KMS-11 (cell line): ENCODE data around the gene TWIST2.

Experiments used
- H2AFZ ChIP-seq: fragments of 200-600 bp; sonication (generic); 2 replicates; pipeline ENCODE4 v1.6.1; 2016; ENCODE audit warnings: antibody characterized with exemption, mixed run types, low read depth
- H3K27ac ChIP-seq: fragments of 200-600 bp; sonication (generic); 2 replicates; pipeline ENCODE4 v1.6.1; 2016; ENCODE audit warnings: mild to moderate bottlenecking, mixed run types
- H3K27me3 ChIP-seq: fragments of 200-600 bp; sonication (generic); 2 replicates; pipeline ENCODE4 v1.6.1; 2017; ENCODE audit warnings: mild to moderate bottlenecking, low read depth, mixed run types, moderate library complexity; ENCODE audit not compliant: insufficient read depth
- H3K36me3 ChIP-seq: fragments of 200-600 bp; sonication (generic); 2 replicates; pipeline ENCODE4 v1.6.1; 2017; ENCODE audit warnings: mild to moderate bottlenecking, mixed run types; ENCODE audit not compliant: insufficient read depth
- H3K4me1 ChIP-seq: fragments of 200-600 bp; sonication (generic); 2 replicates; pipeline ENCODE4 v1.6.1; 2016; ENCODE audit warnings: mild to moderate bottlenecking, low read depth, mixed run types; ENCODE audit not compliant: poor library complexity, severe bottlenecking
- H3K4me2 ChIP-seq: fragments of 200-600 bp; sonication (generic); 2 replicates; pipeline ENCODE4 v1.7.0; 2016; ENCODE audit warnings: mild to moderate bottlenecking, mixed run types
- H3K4me3 ChIP-seq: fragments of 200-600 bp; sonication (generic); IDR thresholded peaks from 2 replicates; pipeline ENCODE4 v1.6.1; 2017; ENCODE audit warnings: low read depth, low read length, mixed read lengths; ENCODE audit not compliant: insufficient read depth
- H3K79me2 ChIP-seq: fragments of 200-600 bp; sonication (generic); 2 replicates; pipeline ENCODE4 v1.6.1; 2016; ENCODE audit warnings: low read depth, mixed run types; ENCODE audit not compliant: insufficient read depth
- H3K9ac ChIP-seq: fragments of 200-600 bp; sonication (generic); 2 replicates; pipeline ENCODE4 v1.6.1; 2016; ENCODE audit warnings: mild to moderate bottlenecking, mixed run types
- H4K20me1 ChIP-seq: fragments of 200-600 bp; sonication (generic); 2 replicates; pipeline ENCODE4 v1.6.1; 2016; ENCODE audit warnings: mild to moderate bottlenecking, mixed run types; ENCODE audit not compliant: insufficient read depth
- TF ChIP-seq, protein P1 (sequence below): fragments of 200-600 bp; sonication (generic); conservative IDR thresholded peaks from 2 replicates; pipeline ENCODE4 v1.6.1; 2017; ENCODE audit warnings: low read depth, mild to moderate bottlenecking, antibody characterized with exemption, low read length, moderate library complexity, mixed read lengths

Gene TWIST2

DNA sequence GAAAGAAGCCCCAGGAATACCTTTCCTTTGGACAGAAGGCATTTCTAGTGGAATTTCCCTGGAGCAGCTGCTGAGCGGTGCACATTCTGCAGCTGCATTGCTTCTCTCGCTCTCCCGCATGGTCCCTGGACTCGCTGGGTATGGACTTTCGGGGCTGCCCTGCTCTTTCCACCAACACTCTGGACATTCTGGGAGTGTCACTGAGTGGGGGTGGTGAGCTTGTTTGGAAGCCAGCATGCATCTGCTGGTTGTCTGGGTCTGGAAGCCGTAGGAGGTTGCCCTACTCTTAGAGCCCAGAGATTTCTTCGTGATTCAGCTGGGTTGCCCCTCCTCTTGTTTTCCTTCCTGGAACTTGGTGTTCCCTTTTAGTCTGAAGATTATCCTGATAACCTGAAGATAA lies 52.6 kb downstream of the TWIST2 start:
- TF ChIP-seq, protein P1, sequence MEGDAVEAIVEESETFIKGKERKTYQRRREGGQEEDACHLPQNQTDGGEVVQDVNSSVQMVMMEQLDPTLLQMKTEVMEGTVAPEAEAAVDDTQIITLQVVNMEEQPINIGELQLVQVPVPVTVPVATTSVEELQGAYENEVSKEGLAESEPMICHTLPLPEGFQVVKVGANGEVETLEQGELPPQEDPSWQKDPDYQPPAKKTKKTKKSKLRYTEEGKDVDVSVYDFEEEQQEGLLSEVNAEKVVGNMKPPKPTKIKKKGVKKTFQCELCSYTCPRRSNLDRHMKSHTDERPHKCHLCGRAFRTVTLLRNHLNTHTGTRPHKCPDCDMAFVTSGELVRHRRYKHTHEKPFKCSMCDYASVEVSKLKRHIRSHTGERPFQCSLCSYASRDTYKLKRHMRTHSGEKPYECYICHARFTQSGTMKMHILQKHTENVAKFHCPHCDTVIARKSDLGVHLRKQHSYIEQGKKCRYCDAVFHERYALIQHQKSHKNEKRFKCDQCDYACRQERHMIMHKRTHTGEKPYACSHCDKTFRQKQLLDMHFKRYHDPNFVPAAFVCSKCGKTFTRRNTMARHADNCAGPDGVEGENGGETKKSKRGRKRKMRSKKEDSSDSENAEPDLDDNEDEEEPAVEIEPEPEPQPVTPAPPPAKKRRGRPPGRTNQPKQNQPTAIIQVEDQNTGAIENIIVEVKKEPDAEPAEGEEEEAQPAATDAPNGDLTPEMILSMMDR: no peak
- Histone ChIP-seq H3K9ac (no peak overlapping the region), H3K27me3 (peaks cover 11% of the 10 kb centered on the region; the same call in 1 of the 2 replicates), H3K36me3 (no peaks in the 10 kb centered on the region), H2AFZ (no peak overlapping the region), H3K27ac (no peak overlapping the region), H3K4me1 (no peaks in the 10 kb centered on the region), H3K79me2 (no peaks in the 10 kb centered on the region), H3K4me3 (no peak overlapping the region), H4K20me1 (no peaks in the 10 kb centered on the region), H3K4me2 (no peak overlapping the region)

DNA sequence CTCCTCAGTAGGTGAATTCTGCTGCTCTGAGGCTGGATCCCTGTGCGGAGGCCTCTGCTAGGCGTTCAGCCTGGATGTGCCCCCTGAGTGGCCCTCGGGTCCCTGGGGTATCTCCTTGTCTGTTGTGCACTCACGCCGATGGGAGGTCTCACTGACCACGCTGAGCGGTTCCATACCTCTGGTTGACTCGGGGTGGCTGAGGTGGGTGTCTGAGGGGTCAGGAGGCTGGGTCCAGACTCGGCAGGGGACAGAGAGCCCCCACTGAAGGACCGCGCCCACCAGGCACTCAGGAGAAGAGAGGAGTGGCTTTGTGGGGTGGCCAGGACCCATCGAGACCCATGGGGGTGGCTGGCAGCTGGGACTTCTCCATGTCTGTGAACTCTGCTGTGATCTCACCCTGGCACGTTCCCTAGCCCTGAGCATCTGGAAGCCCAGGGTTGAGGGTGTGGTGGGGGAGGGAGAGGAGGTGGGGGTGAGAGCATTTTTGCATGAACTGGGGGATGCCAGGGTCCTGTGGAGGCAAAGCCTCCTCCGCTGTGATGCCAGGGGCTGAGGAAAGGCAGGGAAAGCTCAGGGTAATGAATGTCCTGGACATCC lies 53.7 kb downstream of the TWIST2 start:
- no peak overlapping the region for H3K27ac ChIP-seq
- no peaks in the 10 kb centered on the region for H4K20me1 ChIP-seq
- no peak overlapping the region for H3K4me2 ChIP-seq
- no peaks in the 10 kb centered on the region for H3K4me1 ChIP-seq
- no peaks in the 10 kb centered on the region for H3K79me2 ChIP-seq
- no peak overlapping the region for H3K4me3 ChIP-seq
- no peaks in the 10 kb centered on the region for H3K36me3 ChIP-seq
- H3K9ac ChIP-seq: no peak overlapping the region
- TF ChIP-seq, protein P1: no peak
- no peak overlapping the region for H2AFZ ChIP-seq
- H3K27me3 ChIP-seq: peaks cover 11% of the 10 kb centered on the region; the same call in 1 of the 2 replicates

DNA sequence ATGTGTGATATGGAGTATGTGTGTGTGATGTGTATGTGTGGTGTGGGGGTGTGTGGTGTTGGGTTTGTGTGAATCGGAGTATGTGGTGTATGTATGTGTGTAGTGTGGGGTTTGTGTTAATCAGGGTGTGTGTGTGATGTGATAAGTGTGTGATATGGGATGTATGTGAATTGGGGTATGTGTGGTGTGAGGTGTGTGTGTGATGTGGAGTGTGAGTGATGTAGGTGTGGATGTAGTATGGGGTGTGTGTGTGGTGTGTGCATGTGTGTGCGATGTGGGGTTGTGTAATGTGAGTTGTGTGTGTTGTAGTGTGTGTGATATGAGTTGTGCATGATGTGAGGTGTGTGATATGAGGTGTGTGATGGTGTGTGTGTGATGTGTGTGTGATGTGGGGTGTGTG lies 54.4 kb downstream of the TWIST2 start:
- Histone ChIP-seq H2AFZ (no peak overlapping the region), H3K4me1 (no peaks in the 10 kb centered on the region), H3K9ac (no peak overlapping the region), H3K36me3 (no peaks in the 10 kb centered on the region), H3K4me2 (no peak overlapping the region), H3K27ac (no peak overlapping the region), H3K79me2 (no peaks in the 10 kb centered on the region), H3K27me3 (peaks cover 8% of the 10 kb centered on the region; the same call in 1 of the 2 replicates), H3K4me3 (no peak overlapping the region), H4K20me1 (no peaks in the 10 kb centered on the region)
- TF ChIP-seq, protein P1: no peak

DNA sequence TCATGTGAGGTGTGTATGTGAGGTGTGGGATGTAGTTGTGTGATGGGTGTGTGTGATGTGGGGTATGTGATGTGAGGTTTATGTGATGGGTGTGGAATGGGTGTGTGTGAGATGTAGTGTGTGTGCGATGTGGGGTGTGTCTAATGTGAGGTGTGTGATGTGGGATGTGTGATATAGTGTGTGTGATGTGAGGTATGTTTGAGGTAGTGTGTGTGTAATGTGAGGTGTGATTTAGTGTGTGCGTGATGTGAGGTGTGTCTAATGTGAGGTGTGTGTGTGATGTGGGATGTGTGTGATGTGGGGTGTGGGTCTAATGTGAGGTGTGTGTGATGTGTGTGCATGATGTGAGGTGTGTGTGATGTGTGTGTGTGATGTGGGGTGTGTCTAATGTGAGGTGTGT lies 55.3 kb downstream of the TWIST2 start:
- Histone ChIP-seq H2AFZ (no peak overlapping the region), H3K36me3 (no peaks in the 10 kb centered on the region), H3K27me3 (peaks cover 8% of the 10 kb centered on the region; the same call in 1 of the 2 replicates), H3K27ac (no peak overlapping the region), H3K79me2 (no peaks in the 10 kb centered on the region), H3K4me2 (no peak overlapping the region), H3K4me3 (no peak overlapping the region), H3K4me1 (no peaks in the 10 kb centered on the region), H4K20me1 (no peaks in the 10 kb centered on the region), H3K9ac (no peak overlapping the region)
- TF ChIP-seq, protein P1: no peak
